NCI-H187 (cell line): ENCODE measurements around the gene RPEL1.
"Not testable (repeated sequence)": the region's sequence is repeated elsewhere in the genome, so short reads cannot be mapped to it uniquely, and the experiment has no call there.

Experiments used
- DNase-seq, 2 experiments: peaks; one replicate each; lab custom pipeline; 2025; lab: John Stamatoyannopoulos, UW

Gene RPEL1

DNA sequence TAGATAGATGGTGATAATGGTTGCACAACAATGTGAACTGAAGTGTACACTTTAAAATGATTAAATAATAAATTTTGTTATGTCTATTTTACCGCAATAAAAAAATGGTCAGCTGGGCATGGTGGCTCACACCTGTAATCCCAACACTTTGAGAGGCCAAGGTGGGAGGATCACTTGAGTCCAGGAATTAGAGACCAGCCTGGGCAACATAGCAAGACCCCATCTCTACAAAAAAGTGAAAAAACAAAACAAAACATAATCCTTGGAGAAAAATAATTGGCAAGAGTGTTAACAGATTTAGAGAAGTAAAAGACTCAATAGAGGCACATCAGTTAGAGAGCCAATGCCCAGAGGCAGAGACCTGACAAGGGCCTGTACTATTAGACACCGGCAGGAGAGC, 9.9 kb upstream of the RPEL1 start:
- no peak for DNase-seq

DNA sequence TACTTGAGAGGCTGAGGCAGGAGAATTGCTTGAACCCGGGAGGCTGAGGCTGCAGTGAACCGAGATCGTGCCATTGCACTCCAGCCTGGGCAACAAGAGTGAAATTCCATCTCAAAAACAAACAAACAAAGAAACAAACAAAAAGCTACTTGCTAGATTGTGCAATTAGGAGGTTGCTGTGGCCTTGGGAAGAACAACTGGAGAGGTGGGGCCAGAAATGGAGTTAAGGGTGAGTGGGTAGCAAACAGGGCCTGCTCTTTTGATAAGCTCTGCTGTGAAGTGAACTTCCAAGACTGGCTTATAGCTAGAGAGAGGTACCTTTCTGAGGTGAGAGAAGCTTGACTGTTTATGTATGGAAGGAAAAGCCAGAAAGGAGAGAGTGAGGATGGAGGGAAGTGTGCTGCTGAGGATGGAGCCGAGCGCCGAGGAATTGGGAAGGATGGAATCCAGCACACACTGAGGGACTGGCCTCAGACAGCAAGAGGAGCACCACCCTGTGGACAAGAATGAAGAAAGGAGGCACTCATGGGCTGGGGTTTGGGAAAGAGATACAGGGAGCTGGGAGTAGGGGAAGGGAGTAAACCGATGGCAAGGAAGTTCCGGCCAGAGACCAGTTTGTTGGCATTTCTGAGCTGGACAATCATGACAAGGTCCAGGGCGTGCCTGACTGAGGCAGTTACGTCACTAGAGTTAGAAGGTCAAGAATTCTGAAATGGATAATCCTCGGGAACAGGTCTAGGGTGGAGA, 7.0 kb upstream of the RPEL1 start:
- DNase-seq = no peak

DNA sequence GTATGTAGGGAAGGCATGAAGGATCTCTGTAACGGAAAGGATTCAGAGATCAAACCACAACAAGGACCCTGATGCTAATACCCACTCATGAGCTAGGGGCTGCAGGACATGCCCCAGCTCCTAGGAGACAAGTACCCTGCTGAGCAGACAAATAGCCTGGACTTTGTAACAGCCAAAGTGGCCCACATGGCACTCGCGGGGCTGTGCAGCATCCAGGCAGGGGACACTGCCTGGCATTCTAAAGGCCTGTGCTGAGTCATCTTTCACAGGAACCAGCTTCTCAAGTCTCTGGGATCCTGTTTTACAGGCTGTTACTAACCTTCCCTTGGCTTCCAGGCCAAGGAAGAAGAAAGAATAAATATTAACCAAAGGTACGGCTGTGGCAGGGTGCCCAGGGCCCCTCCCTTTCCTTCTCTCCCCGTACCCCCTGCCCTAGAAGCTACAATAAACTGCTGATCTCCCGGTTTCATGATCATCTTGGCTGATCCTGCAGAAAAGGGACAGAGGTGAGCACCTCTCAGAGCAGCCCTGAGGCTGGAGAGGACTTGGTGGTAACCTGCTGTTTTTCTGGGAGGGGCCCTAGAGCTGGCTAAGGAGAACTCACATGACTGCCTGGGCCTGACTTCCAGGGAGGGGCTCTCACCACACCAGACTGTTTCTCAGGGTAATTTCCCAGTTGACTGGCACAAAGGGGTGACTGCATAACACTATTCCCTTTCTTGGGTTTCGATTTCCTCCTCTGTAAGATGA, 4.2 kb upstream of the RPEL1 start:
- DNase-seq = no peak

DNA sequence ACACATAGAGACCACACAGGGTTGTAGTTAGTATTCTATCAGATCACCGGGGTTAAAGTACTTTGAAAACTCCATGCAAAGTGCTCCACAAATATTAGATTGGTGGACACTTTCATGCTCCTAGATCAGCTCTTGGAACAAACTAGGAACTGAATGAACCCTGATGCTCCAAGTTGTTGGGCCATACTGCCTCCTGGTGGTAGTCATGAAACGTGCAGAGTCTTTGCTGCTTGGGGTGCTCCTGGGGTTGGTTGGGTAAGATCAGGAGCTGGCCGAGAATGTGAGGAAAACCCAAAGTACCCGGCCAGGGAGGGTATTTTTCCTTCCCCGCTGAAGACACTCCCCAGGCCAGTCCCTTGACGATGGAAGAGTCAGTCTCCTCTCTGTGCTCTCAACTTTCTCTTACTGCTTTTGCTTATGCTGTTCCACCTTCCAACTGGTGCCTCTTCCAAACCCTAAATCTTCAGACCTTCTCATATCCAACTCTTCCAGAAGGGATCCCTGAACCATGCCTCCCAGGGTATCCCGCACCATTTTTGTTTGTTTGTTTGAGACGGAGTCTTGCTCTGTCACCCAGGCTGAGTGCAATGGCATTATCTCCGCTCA, 918 bp upstream of the RPEL1 start:
- no peak for DNase-seq

DNA sequence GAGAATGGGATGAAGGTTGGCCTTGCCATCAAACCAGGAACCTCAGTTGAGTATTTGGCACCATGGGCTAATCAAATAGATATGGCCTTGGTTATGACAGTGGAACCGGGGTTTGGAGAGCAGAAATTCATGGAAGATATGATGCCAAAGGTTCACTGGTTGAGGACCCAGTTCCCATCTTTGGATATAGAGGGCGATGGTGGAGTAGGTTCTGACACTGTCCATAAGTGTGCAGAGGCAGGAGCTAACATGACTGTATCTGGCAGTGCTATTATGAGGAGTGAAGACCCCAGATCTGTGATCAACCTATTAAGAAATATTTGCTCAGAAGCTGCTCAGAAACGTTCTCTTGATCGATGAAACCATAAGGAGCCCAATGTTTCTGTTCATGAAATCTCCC, 637 bp downstream of the RPEL1 start:
- DNase-seq = no peak

DNA sequence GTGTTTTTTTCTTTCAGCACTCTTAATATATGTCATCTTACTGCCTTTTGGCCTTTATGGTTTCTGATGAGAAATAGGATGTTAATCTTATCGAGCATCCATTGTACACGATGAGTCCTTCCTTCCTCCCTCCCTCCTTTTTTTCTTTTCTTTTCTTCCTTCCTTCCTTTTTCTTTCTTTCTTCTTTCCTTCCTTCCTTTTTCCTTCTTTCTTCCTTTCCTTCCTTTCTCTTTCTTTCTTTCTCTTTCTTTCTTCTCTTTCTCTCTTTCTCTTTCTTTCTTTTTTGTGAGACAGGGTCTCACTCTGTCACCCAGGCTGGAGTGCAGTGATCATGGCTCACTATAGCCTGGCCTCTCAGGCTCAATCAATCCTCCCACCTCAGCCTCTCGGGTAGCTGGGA, 8.4 kb downstream of the RPEL1 start:
- no peak for DNase-seq

DNA sequence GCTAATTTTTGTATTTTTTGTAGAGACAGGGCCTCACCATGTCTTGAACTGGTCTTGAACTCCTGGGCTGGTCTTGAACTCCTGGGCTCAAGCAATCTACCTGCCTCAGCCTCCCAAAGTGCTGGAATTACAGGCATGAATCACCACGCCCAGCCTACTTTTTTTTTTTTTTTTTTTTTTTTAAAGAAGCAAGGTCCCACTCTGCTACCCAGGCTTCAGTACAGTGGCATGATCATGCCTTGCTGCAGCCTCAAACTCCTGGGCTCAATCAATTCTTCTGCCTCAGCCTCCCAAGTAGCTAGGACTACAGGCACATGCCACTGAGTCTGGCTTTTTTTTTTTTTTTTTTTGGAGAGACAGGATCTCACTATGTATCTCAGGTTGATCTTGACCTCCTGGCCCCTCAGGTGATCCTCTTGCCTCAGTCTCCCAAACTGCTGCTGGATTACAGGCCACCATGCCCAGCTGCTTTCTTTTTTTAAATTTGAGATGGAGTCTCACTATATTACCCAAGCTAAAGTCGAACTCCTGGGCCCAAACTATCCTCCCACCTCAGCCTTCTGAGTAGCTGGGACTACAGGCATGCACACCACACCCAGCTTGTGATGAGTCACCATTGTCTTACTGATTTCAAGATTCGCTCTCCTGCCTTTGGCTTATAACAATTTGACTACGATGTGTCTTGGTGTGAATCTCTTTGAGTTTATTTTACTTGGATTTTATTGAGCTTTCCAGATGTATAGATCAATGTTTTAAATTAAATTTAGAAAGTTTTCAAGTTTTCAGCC, 9.0 kb downstream of the RPEL1 start:
- DNase-seq = no peak

DNA sequence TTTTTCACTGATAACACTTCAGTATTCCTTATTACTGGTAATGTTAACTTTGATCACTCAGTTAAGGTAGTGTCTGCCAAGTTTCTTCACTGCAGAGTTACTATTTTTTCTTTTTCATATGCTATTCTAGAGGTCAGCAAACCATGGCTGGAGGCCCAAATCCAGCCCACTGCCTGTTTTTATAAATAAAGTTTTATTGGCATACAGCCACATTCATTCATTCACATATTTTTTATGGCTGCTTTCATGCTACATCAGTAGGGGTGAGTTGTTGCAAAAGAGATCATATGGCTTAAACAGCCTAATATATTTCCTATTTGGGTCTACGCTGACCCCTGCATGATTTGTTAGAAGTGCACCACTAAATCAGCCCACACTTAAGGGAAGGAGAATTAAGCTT, 10.9 kb downstream of the RPEL1 start:
- DNase-seq = no peak

DNA sequence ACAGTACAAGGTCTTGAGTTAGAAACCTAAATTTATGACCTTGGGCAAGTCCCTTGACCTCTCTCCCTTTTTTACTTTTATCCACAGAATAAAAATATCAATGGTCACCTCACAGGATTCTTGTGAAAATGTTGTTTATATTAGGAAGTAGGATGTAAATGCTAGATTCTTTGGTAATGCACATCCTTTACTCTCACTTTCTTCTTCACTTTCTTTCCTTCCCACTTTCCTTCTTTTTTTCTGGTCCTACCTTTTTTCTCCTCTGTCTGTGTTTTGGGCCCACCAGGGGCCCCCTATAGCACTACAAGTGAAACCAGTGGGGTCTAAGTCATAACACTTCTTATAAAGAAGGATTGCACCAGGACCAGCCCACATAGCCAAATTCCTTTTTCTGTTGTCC, 12.1 kb downstream of the RPEL1 start:
- no peak for DNase-seq

DNA sequence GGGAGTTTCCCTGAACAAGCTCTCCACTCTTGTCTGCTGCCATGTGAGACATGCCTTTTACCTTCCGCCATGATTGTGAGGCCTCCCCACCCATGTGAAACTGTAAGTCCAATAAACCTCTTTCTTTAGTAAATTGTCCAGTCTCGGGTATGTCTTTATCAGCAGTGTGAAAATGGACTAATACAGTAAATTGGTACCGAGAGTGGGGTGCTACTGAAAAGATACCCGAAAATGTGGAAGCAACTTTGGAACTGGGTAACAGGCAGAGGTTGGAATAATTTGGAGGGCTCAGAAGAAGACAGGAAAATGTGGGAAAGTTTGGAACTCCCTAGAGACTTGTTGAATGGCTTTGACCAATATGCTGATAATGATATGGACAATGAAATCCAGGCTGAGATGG, 13.2 kb downstream of the RPEL1 start:
- not testable (repeated sequence) for DNase-seq

DNA sequence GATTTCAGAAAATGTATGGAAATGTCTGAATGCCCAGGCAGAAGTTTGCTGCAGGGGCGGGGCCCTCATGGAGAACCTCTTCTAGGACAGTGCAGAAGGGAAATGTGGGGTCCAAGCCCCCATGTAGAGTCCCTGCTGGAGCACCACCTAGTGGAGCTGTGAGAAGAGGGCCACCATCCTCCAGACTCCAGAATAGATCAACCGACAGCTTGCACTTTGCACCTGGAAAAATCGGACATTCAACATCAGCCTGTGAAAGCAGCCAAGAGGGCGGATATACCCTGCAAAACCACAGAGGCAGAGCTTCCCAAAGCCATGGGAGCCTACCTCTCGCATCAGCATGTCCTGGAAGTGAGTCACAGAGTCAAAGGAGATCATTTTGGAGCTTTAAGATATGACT, 14.3 kb downstream of the RPEL1 start:
- no peak for DNase-seq

DNA sequence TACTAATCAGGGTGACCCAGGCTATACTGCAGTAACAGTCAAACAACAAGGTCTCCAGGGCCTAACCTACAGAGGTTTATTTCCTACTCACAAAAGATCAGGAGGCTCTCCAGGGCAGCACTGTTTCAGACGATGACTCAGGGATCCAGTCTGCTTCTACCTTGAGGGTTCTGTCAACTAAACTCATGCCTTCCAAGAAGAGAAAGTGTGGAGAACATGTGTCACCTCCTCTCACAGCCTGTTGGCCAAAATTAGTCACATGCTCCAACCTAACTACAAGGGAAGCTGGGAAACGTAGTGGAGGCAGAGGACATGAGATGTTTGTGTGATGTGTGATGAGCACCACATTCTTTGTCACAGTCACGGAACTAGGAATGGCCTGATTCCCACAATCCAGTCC, 16.5 kb downstream of the RPEL1 start:
- no peak for DNase-seq

DNA sequence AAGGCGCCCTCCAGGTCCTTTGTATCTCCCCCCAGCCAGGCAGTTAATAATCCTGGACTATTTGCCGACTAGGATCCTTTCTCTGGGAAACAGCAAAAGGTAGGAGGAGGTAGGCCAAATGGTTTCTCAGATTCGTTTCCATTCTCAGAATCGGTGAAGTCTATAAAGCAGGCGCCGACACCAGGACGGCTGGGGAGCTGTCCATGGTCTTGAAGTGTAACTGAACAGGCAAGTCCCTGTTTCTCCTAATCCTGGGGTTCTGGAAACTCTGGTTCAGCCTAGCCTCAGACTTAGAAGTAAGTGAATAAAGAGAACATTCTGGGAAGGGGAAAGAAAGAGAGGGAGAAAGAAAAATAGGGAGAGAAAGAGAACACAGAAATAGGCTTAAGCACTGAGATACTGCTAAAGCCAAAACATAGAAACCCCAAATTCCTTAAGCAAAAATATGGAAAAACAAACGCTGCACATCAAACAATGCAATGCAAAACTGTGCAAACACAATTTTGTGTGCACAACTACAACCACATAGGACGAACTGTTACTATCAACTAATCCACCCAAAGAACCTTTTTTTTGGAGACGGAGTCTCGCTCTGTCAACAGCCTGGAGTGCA, 20.1 kb downstream of the RPEL1 start:
- no peak for DNase-seq

DNA sequence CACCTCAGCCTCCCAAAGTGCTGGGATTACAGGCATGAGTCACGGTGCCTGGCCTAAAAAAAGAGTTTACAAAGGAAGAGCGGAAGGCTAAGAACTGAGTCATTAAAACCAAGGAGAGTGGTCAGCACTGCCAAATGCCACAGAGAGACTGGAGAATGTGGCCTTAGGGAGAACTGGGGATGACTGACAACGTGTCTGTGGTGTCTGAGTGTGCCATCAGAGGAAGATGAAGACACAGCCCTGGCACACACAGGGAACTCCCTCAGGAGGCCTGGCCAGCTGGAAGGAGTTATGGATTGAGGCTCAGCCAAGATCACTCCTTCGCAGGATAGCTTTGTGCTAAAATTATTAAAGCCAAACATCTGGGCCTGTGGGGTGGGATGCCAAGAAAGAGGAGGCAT, 27.4 kb downstream of the RPEL1 start:
- no peak for DNase-seq

DNA sequence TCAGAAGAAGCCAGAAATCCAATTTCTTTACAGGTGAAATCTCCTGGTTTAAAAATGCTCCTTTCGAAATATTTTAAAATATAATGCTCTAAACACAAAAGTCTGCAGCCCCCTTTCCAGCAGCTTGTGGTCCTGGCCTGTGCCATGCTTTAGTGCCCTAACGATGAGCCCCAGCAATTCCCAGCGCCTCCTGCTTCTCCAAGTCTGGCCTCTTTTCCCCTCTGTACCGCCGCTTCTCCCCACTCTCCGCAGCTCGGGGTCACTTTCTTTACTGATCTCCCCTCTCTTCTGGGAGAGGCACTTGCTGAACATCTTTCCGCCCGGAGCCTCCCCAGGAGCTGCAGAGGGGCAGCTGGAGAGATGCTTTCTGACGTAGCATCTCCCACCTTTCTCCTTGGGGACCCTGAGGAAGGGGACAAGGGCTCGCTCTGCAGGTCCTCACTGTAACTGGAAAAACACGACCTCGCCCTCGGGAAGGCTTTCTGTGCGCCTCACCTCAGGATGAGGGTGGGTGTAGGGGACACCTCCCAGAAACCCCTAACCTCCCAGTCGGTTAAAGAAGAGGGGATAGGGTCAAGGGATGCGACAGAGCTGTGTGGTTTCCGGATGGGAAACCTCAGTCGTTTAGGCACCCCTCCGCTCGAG, 30.7 kb downstream of the RPEL1 start:
- DNase-seq = no peak

DNA sequence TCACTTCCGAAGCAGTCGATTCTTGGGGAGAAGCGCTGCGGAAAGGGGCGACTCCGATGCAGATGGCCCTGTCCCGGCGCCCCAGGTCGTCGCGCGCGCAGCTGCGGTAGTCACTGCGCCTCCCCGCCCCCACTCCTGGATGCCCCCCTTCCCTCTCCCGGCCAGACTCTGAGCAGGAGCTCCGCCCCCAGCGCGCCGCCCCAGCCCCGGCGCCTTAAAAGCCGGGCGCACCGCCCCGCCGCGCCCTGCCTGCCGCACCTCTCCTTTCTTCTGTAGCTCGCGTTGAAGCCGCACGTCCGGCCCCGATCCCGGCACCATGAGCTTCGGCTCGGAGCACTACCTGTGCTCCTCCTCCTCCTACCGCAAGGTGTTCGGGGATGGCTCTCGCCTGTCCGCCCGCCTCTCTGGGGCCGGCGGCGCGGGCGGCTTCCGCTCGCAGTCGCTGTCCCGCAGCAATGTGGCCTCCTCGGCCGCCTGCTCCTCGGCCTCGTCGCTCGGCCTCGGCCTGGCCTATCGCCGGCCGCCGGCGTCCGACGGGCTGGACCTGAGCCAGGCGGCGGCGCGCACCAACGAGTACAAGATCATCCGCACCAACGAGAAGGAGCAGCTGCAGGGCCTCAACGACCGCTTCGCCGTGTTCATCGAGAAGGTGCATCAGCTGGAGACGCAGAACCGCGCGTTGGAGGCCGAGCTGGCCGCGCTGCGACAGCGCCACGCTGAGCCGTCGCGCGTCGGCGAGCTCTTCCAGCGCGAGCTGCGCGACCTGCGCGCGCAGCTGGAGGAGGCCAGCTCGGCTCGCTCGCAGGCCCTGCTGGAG, 31.4 kb downstream of the RPEL1 start, which contains the start of gene INA:
Gene INA (plus strand): TSS at position 243 of the 817 bp plus-strand sequence. CDS start 74 bp downstream, at position 317.
- peak; percentile 63 to 71 for DNase-seq

DNA sequence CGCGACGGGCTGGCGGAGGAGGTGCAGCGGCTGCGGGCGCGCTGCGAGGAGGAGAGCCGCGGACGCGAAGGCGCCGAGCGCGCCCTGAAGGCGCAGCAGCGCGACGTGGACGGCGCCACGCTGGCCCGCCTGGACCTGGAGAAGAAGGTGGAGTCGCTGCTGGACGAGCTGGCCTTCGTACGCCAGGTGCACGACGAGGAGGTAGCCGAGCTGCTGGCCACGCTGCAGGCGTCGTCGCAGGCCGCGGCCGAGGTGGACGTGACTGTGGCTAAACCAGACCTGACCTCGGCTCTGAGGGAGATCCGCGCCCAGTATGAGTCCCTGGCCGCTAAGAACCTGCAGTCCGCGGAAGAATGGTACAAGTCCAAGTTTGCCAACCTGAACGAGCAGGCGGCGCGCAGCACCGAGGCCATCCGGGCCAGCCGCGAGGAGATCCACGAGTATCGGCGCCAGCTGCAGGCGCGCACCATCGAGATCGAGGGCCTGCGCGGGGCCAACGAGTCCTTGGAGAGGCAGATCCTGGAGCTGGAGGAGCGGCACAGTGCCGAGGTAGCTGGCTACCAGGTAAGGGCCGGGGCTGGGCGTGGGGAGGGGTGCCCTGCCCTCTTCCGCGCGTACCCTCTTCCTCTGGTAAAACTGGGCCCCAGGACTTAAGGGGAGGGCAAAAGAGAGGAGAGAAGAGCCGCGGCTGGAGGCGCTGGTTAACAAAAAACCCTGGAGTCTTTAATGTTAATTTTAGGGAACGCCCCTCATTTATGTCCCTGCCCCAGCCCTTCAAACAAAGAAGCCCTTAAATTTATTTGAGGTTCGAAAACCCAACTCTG, 32.2 kb downstream of the RPEL1 start:
- DNase-seq = no peak

DNA sequence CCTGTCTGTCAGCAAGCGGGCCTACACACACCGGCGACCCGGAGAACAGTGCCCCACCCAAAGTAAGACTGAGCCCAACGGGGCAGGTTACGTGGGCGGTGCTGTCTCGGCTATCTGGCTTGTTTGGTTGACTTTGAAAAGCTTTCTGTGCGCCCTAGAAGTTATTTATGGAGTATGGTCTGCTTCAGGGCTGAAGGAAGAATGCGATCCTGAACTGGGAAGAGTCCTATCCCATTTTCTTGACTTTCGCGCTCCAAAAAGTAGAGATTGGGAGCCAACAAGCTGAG, 32.8 kb downstream of the RPEL1 start:
- DNase-seq = no peak

DNA sequence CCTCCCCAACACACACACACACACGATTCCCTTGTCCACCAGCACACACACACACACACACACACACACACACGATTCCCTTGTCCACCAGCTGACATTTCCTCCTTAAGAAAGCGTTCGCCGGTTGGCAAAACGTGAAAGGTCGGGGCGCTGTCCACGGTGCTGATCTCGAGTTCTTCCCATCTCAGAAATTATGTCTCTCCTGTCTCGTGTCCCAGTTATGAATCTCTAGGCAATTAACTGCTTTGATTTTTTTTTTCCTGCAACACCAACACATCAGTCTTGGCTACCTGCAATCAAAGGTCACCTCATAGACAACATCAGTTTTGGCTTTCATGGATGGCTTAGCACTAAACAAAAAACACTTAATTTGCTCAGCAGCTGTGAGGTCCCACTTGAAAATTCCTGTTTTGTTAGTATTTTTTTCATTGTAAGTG, 33.2 kb downstream of the RPEL1 start:
- no peak for DNase-seq

DNA sequence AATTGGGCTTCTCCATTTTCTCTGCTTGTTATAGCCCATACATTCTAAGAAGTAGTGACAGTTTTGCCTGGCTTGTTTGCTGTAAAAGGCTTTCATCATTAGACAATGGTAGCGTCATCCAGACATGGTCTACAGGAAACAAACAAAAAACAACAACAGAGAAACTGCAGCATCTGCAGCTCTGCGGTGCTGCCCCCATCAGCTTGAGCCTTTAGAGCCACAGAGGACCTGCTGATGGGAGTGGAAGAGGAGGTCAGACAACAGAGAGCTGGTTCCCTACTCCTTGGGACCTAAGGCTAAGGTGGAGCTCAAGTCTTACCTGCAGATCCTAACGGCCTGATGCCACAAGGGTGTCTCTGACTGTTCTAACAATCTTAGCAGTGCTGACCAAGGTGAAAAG, 34.3 kb downstream of the RPEL1 start:
- no peak for DNase-seq
